CD4-positive, alpha-beta T cell (primary cell): Measurements from ENCODE around the gene ITPR3. TPM values are rescaled to one million over a fixed set of nuclear protein-coding genes. Genes with fewer than 3 reads are reported as not detected.

Experiments used
- ATAC-seq: fragments of 200-7000 bp; cut with Tn5 transposase; one replicate; pipeline ENCODE4 v1.10.0; 2022; ENCODE audit warnings: mild to moderate bottlenecking; ENCODE audit not compliant: poor library complexity
- CTCF ChIA-PET: fragments of 350-600 bp; sonication (Branson Sonifier 250); formaldehyde crosslinking; loops from one replicate; lab custom pipeline; 2021; ENCODE audit warnings: antibody characterized with exemption, inconsistent platforms; lab: Charles Lee
- POLR2A ChIA-PET: fragments of 350-600 bp; sonication (Branson Sonifier 250); formaldehyde crosslinking; loops from one replicate; lab custom pipeline; 2021; ENCODE audit warnings: antibody characterized with exemption, inconsistent platforms; lab: Charles Lee
- DNase-seq, 14 experiments: peaks; one replicate each; pipeline ENCODE4 v3.0.0-alpha.2; 2013 to 2020; ENCODE audit warnings: mixed read lengths in 2 of 14
- H3K27ac ChIP-seq, 2 donors: one replicate each; pipeline versions ENCODE4 v1.5.1 to v1.7.0; 2013; ENCODE audit warnings: low read length in 2 of 2, low read depth in 1 of 2, mild to moderate bottlenecking in 1 of 2
- H3K27me3 ChIP-seq, 2 experiments: 1 replicate in 1 of 2; 2 replicates in 1 of 2; pipeline versions ENCODE4 v1.6.1 to v1.7.0; 2013; ENCODE audit warnings: low read length in 2 of 2, control low read depth in 1 of 2, mild to moderate bottlenecking in 1 of 2, moderate library complexity in 1 of 2; ENCODE audit not compliant: insufficient read depth in 2 of 2, control insufficient read depth in 1 of 2
- H3K36me3 ChIP-seq: one replicate; pipeline ENCODE4 v1.6.1; 2013; ENCODE audit warnings: low read length, control low read depth; ENCODE audit not compliant: insufficient read depth
- H3K4me1 ChIP-seq: one replicate; pipeline ENCODE4 v1.6.1; 2013; ENCODE audit warnings: low read length, control low read depth; ENCODE audit not compliant: insufficient read depth
- H3K4me3 ChIP-seq: one replicate; pipeline ENCODE4 v1.5.1; 2013; ENCODE audit warnings: mild to moderate bottlenecking, low read length, moderate library complexity
- H3K9me3 ChIP-seq, 2 experiments: 1 replicate in 1 of 2; 2 replicates in 1 of 2; pipeline versions ENCODE4 v1.6.1 to v1.7.0; 2013; ENCODE audit warnings: low read length in 2 of 2, mild to moderate bottlenecking in 2 of 2, control low read depth in 1 of 2, moderate library complexity in 1 of 2; ENCODE audit not compliant: control insufficient read depth in 1 of 2, insufficient read depth in 1 of 2
- H3K27ac Mint-ChIP-seq: one replicate; pipeline ENCODE4 v1.8.0; 2020; ENCODE audit warnings: mixed read lengths
- H3K27me3 Mint-ChIP-seq: one replicate; pipeline ENCODE4 v1.8.0; 2021; ENCODE audit warnings: mixed read lengths
- H3K36me3 Mint-ChIP-seq: one replicate; pipeline ENCODE4 v1.8.0; 2021; ENCODE audit warnings: low read depth, mixed read lengths
- H3K4me1 Mint-ChIP-seq: one replicate; pipeline ENCODE4 v1.8.0; 2021; ENCODE audit warnings: low read depth, mixed read lengths
- H3K4me3 Mint-ChIP-seq: one replicate; pipeline ENCODE4 v1.8.0; 2020; ENCODE audit warnings: mild to moderate bottlenecking, mixed read lengths
- H3K9me3 Mint-ChIP-seq: one replicate; pipeline ENCODE4 v1.8.0; 2020; ENCODE audit warnings: mixed read lengths
- CTCF ChIP-seq: fragments of 200-600 bp; IDR thresholded peaks from one replicate; pipeline ENCODE4 v1.8.0; 2022; ENCODE audit warnings: antibody characterized with exemption, mild to moderate bottlenecking
- intact Hi-C, 2 experiments: fragments of 100-400 bp; cut with DNase I in 1 of 2; cut with micrococcal nuclease in 1 of 2; formaldehyde crosslinking; loops; one replicate each; pipeline versions ENCODE4 v1.15.1 to v1.9.0; 2023 to 2025; cut with DNase I, micrococcal nuclease
- total RNA-seq, 174 experiments: library from RNA in 2 of 174; stranded (reverse) in 2 of 174; gene quantifications; one replicate each; pipeline ENCODE4 v1.2.3 and lab custom pipeline; 2021 to 2026

The ITPR3 gene
- total RNA-seq, 2 experiments from 2014 or later: 44.5 to 45.5 TPM

GRCh38 chr6:33727932-33728331 lies 106.8 kb downstream of the ITPR3 start:
- TF ChIP-seq CTCF: no peak
- H3K9me3 Mint-ChIP-seq: no peaks in the 10 kb centered on the region
- no peak overlapping the region for H3K4me3 Mint-ChIP-seq
- Histone ChIP-seq H3K4me1 (peaks cover 17% of the 10 kb centered on the region), H3K36me3 (no peaks in the 10 kb centered on the region), H3K4me3 (no peak overlapping the region), H3K27ac (no peak overlapping the region), H3K9me3 (no peaks in the 10 kb centered on the region), H3K27me3 (no peaks in the 10 kb centered on the region)
- ChIA-PET CTCF (no interaction called here), POLR2A (no interaction called here)
- H3K27me3 Mint-ChIP-seq: no peaks in the 10 kb centered on the region
- H3K4me1 Mint-ChIP-seq: peaks cover 25% of the 10 kb centered on the region
- DNase-seq (no peak), ATAC-seq (no peak)
- no peaks in the 10 kb centered on the region for H3K36me3 Mint-ChIP-seq
- H3K27ac Mint-ChIP-seq: no peak overlapping the region
- intact Hi-C loops: no loop called here

DNA sequence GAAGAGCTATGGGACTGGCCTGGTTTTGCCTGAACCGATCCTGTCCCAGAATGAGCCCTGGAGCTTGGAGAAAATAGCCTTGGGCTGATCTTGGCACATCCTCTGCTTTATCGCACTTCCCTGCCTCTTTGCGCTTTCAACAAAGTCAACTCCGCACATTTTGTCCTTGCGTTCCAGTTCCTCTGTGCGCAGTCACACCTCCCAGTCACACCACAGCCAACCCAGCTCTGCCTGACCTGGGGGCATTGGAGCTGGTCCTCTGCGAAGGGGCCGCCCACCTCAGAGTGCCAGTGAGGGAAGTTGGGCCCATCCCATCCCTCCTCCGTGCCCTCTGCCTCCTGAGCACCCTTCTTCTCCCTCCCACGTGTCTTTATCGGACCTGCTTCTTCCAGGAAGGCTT lies 107.3 kb downstream of the ITPR3 start:
- ATAC-seq (no peak), DNase-seq (no peak)
- POLR2A ChIA-PET: no interaction called here
- no peak overlapping the region for H3K4me3 ChIP-seq
- no peaks in the 10 kb centered on the region for H3K9me3 Mint-ChIP-seq
- no peaks in the 10 kb centered on the region for H3K27me3 Mint-ChIP-seq
- H3K27ac ChIP-seq: no peak overlapping the region
- intact Hi-C loops: no loop called here
- H3K4me3 Mint-ChIP-seq: no peak overlapping the region
- H3K4me1 Mint-ChIP-seq: peaks cover 20% of the 10 kb centered on the region
- H3K27me3 ChIP-seq: no peaks in the 10 kb centered on the region
- H3K9me3 ChIP-seq: no peaks in the 10 kb centered on the region
- H3K36me3 ChIP-seq: no peaks in the 10 kb centered on the region
- no peaks in the 10 kb centered on the region for H3K36me3 Mint-ChIP-seq
- no peak for TF ChIP-seq CTCF
- CTCF ChIA-PET: interaction anchor here (0.6 kb wide), 1 partner anchor 264 kb away, joined by 3 read pairs; no protein-coding TSS in a partner anchor
- H3K27ac Mint-ChIP-seq: no peak overlapping the region
- peaks cover 17% of the 10 kb centered on the region for H3K4me1 ChIP-seq

DNA sequence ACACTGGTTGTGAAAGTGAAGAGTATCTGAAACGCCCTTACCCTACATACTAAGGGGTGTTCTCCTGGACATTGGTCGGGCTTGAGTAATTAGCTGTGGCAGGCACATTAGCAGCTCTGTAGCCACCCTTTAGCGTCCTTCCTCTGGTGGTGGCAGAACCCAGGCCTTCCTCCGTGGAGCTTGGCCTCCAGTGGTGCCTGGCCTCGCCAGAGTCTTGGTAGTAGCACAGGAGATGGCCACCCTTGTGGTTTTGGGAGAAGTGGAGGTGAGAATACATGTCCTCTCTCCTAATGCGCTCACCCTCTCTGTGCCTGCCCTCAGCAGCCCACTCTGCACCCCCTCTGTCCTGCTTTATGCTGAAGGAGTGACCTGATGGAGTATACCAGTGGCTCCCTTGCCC lies 107.9 kb downstream of the ITPR3 start:
- H3K27ac ChIP-seq: no peak overlapping the region
- Mint-ChIP-seq H3K9me3 (no peaks in the 10 kb centered on the region), H3K4me3 (no peak overlapping the region), H3K27ac (no peak overlapping the region), H3K4me1 (peaks cover 14% of the 10 kb centered on the region), H3K27me3 (no peaks in the 10 kb centered on the region), H3K36me3 (no peaks in the 10 kb centered on the region)
- no peaks in the 10 kb centered on the region for H3K36me3 ChIP-seq
- DNase-seq (no peak), ATAC-seq (no peak)
- ChIA-PET POLR2A (no interaction called here), CTCF (interaction anchor here (0.6 kb wide), 1 partner anchor 264 kb away, joined by 3 read pairs; no protein-coding TSS in a partner anchor)
- intact Hi-C loops: no loop called here
- H3K27me3 ChIP-seq: no peaks in the 10 kb centered on the region
- no peak overlapping the region for H3K4me3 ChIP-seq
- no peaks in the 10 kb centered on the region for H3K9me3 ChIP-seq
- no peak for TF ChIP-seq CTCF
- H3K4me1 ChIP-seq: peaks cover 11% of the 10 kb centered on the region
